ENCODE measurements around the gene IRF4.

DNA sequence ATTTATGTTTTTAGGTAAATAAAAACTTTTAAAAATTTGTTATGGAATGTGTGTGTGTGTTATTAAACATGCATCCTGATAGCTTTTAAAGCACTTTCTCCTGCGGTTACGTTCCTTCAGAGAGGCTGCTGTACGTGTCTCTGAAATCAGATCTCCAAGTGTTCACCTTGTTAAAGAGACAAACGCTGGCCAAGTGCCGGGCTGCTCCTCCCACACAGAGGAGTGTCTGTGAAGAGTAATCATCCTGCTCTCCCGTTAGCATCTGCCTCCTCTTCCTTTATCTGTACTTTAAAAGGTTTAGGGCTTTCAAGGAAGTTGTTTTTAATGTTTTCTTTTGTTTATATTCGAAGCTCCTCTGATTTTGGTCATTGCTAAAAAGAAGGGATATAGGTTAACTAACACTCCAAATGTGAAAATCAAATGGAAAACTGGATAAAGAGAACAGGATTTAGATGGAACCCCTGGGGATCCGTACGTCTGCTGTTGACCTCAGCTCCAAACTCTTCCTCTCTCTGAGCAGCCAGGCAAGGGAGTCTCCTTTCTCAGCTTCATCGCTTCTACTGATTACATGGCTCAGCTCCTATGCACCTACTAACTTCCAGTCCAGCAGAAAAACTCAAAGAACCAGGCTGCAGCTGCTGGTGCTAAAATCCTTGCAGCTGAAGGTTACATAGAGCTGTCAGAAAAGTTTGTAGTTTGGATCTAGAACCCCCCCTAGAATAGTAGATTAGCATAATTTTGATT, 20.0 kb downstream of the IRF4 start:
- TF ChIP-seq CTCF (IDR thresholded peaks at IDR 0.05; ENCODE audit: extremely low read depth in 1 of 2, insufficient read depth in 1 of 2, low read depth in 1 of 2, low read length in 2 of 2) (no peak), POLR2A (IDR thresholded peaks at IDR 0.05; ENCODE audit: low read depth, low read length) (no peak), POLR2AphosphoS5 (IDR thresholded peaks at IDR 0.05; ENCODE audit: insufficient read depth, low read depth, low read length) (no peak), JUN (IDR thresholded peaks at IDR 0.05; ENCODE audit: borderline replicate concordance, insufficient read depth, insufficient read length, low read depth) (no peak), MAX (IDR thresholded peaks at IDR 0.05; ENCODE audit: insufficient read depth, insufficient read length) (no peak), EZH2 (IDR thresholded peaks at IDR 0.05; ENCODE audit: borderline replicate concordance, low read depth, low read length, severe bottlenecking) (no peak)
